ENCODE results near the gene PHF21B.

Gene PHF21B

DNA sequence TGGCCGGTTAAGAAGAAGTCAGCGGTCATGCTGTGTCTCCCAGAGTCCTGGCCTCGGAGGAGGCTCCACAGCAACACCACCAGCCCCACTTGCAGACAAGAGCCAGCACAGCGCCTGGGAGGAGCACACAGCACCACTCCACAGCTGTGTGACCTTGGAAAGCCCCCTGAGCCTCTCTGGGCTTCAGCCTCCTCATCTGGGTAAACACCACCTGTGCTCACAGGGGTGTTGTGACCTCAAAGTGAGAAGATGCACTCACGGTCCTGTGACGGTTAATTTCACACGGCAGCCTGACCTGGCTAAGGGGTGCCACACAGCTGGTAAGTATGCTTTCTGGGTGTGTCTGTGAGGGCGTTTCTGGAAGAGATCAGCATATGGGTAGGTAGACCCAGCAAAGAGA, 54.7 kb downstream of the PHF21B start:
- no peak for DNase-seq

DNA sequence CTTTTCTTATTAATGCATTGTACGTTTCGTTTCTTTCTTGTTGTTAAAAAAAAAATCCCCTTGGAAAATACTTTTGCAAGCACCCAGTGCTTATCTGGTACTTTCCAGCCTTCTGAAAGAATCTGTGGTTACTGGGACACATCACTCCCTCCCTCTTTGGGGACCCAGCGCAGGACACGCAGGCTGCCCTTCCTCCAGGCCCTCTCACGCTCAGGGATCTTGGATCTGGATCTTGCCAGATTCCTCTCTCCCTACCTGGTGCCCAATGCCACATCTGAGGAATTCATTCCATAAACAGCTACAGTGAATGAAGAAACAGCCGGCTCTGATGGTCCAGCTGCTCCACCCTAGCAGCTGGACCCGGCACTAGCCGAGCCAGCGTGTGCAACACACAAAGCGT, 55.7 kb downstream of the PHF21B start:
- no peak for DNase-seq

DNA sequence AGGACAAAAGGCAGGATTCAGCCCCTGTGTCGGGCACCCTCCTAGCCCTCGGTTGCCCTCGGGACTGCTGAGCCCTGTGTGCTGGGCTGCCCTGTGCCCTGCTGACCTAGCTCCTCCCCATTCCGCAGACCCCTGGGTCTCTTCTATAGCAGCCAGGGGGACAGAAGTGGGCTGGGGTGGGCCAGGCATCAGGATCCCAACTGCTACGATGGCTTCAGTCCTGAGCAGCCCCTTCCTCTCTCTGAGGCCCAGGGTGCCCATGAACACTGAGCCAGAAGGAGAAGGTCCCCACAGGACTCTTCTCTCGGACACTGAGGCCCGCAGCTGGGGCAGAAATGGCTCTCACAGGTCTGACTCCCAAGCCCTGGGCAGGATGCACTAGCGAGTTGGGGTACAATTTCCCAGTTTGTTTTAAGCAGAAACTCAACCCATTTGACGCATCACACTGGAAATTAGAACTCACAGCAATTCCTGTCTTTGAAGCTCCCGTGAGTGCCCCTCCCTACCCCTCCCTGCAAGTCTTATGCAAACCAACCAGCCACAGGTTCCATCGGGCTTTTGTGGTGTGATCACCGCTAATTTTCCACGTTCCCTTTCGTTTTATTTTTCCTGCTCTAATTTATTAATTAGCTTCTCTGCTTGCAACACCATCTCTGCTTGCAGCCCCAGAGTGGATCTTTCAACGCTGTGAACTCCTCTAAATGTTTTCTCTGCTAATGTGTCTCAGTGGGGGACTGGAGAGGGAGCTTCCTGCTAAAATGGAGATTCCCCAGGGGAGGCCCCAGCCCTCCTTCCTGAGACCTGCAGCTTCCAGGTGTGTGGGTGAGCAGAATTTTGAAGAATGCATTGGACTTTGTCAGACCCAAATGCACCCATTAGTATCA, 56.7 kb downstream of the PHF21B start:
- no peak for DNase-seq

DNA sequence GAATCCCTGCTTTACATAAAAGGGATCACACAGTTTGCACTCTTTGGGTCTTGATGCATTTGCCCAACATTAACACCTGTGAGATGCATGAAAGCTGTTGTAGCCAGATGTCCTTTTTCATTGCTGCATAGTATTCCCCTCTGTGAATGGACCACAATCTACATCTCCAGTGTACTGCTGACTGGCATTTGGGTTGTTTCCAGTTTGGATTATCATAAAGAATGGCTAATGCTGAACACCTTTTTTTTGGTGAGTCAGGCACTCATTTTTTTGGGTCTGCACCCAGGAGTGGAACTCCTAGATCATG, 58.3 kb downstream of the PHF21B start:
- DNase-seq = no peak

DNA sequence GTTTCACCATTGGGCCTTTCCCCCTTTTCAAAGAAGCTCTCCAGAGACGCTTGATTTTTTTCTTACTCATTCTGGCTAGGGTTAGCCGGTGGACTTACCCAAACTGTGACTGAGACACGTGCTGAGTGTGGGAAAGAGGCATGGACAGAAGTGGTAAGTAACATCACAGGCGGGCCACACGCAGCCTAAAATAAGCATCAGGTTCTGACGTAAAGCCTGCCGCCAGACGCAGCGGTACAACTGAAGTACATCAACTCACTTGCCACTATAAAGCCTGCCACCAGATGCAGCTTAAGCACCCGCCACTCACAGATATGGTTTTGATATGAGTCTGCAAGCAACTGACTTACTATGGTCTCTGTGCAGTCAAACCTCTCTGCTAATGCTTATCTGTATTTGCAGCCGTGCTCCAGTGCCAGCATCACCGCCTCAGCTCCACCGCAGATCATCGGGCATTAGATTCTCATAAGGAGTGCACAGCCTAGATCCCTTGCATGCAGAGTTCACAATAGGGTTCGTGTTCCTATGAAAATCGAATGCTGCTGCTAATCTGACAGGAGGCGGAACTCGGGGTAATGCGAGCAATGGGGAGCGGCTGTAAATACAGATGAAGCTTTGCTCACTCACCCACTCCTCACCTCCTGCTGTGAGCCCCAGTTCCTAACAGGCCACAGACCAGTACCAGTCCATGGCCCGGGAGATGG, 58.8 kb downstream of the PHF21B start:
- DNase-seq = no peak

DNA sequence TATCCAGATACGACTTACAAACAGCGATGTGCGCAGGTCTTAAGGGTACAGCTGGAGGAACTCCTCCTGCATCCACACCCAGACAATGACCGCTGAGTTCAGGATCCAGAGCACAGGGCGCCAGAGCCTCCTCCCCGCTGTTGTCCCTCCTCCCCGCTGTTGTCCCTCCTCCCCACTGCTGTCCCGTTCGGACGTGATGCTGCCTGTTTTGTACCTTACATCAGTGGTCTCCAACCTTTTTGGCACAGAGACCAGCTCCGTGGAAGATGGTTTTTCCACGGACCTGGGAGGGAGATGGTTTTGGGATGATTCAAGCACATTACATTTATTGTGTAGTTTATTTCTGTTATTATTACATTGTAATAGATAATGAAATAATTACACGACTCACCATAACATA, 62.0 kb downstream of the PHF21B start:
- no peak for DNase-seq

DNA sequence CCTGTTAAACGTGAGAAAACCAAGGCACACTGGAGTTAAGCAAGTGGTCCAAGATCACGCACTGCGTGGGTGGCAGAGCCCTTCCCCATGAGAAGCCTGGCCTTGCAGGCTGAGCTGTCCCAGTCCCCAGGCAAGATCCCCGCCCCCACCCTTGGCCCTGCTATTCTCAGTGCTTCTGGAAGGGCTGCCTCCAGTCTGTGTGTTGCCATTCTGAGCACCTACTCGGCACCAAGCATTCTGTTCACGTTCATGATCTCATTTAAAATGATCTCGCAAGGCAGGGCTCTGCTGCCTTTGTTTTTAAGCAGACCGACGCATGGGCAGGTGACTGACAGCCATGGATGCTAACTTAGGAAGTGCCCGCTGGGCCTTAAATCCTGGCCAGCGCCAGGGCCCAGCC, 62.8 kb downstream of the PHF21B start:
- no peak for DNase-seq

DNA sequence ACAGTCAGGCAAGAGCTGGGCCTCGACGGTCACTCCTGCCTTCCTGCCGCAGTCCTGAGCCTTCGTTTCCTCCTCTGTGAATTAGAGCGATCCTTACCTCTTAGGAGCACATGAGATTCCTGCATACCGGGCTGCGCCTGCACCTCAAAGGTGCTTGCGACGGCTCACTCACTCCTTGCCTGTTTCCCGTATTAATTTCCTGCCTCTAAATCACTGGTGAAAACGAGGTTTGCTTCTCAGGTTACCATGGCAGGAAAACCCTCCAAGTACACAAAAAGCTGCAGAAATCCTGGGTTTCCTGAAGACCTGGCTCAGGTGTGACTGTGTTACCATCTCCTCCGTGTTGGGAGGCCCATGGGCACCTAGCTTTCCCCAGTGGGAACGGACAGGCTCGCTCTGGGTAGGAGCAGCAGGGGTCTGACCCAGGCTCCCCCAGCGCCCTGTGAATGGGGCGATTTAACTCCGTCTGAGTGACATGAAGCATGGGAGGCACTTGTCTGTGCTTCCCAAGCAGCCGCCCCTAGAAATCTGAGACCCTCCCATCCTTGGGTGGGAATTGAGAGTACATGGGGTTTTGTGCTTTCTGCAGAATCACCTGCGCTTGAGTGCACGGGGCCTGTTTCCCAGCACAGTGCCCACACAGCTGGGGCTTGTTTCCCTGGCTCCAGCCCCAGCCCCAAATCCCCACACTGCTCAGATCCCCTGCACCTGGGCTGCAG, 64.8 kb downstream of the PHF21B start:
- no peak for DNase-seq

DNA sequence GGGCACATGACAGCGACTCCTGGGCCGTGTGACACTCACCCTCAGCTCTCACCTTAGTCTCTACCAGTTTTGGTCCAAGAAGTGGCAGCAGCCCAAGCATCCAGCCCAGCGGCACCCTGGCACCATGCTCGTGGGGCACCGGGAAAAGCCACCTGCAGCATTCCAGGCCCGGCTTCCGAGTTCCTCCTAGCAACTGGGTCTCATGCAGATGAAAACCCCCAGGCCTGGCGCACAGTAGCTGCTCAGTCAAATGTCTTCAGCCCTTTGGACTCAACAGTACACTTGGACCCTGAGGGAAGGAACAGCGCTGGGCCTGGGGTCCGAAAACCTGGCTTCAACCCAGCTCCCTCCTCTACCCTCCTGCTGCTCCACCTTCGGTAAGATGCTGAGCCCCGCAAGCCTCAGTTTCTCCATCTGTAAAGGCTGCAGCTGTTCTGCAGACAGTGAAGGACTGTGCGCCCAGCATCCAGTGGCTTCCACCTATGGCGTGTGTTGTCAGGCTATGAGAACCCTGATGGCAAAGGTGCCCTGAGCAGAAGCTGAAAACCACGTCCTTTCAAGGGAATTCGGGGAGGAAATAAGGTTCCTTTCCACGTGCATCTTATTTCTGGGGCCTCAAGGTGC, 66.0 kb downstream of the PHF21B start:
- no peak for DNase-seq

DNA sequence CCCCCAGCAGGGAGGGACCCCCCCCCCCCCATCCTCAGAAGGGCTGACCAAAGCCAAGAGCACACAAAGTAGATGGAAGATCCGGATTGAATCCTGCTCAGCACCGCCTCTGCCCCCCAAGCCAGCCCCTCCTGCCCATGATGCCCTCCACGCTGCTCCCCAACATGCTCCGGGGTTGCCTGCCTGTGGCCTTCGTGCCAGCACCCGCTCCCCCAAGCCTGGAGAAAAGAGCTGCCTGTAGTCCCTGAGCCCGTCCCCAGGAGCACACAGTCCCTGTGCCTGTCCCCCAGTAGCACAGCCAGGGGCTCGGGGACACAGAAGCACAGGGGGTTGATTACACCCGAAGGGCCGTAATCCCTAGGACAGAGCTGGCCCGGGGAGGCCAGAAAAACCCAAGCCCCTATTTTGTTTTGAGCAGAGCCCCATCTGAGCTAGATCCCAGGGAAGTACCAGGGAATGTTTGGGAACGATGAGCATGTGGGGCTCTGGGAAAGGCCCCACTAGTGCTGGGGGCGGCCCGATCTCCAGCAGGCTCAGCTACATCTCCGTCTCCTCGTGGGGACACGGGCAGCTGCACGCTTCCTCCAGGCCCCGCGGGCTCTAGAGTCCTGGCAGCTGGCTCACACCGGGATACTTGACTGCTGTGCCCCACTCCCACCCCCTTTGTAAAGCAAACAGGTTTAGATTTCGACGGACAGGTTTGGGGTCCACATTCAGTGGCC, 66.7 kb downstream of the PHF21B start:
- DNase-seq = no peak

DNA sequence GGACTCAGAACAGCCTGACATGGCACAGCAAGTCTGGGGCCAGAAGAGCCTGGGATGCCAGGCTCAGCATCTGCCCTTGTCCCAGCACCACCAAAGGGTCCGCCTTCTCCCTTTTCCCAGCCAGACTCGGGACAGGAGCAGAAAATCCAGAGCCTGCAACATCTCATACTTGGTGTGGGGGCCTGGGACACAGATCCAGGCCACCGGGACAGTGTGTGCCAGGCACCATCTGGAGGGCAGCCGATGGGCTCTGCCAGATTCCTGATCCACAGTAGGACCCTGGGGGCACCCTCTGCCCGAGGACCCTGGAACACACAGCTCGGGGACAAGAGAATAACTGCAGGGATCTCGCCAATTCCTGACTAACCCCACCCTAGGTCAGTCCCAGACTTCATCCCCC, 67.7 kb downstream of the PHF21B start:
- no peak for DNase-seq

DNA sequence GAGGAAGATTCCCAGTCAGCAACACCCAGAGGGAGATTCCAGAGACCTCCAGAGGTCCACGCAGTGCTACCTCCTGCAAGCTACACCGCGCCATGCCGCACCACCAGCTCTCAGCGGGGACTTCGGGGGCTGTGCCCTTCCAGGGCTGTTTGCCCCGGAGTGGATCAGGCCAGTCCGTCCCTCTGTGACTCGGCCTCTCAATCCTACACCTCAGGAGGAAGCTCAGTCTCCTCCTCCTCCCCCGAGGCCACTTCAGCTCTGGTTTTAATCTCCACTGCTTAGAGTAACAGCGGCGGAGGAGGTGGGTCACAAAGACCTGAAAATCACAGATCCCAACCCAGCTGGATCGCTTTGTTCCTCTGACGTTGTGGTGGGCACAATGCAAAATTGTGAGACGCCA, 68.6 kb downstream of the PHF21B start:
- DNase-seq = no peak

DNA sequence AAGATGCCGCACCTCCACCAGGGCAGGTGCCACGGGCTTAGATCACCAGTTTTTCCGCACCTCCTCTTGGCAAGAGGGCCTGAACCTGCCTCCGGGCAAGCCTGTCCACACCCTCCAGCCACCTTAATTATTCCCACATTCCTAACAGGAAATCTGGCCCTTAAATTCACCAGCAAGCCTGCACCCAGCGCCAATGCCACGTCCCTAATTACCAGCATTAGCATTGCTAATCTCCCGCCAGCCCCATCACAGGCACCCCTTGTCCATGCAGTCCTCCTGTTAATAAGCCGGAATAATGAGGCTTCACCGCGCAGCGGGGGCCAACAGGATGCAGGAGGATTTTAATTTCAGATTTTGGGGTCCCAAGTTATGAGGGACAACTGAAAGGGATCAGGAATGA, 69.7 kb downstream of the PHF21B start:
- no peak for DNase-seq

DNA sequence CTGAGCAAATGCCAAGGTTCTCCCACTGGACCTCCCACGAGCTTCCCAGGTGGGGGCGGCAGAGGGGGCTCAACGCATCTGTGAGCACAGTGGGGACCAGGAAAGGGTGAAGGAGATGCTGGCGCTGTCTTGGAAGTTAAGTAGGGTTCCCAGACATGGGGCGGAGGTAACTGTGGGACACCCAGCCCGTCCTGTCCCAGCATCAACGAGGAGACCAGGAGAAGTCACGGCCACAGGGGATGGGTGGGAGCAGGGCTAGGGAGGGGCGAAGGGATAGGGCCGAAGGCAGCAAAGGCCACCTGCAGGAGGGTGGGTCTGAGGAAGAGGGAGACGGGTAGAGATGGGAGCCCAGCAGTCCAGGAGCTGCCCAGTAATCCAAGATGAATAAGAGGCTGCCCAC, 70.4 kb downstream of the PHF21B start:
- no peak for DNase-seq

DNA sequence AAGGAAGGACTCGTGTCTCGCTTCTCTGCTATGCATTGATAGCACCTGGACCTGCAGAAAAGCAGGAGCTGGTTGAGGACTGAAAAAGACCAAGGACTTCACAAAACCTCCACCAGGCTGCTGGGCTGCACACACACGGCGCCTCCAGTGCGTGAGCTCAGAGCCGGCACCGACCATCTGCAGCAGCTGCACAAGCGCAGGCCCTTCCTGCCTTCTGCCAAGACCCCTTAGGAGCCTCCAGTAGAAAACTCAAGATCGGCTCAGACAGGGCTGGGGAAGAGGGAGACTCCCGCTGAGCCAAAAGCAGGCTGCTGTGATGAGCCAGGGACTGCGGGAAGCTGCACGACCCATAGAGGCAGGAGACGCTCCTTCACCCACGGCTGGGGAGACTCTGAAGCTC, 70.9 kb downstream of the PHF21B start:
- no peak for DNase-seq

DNA sequence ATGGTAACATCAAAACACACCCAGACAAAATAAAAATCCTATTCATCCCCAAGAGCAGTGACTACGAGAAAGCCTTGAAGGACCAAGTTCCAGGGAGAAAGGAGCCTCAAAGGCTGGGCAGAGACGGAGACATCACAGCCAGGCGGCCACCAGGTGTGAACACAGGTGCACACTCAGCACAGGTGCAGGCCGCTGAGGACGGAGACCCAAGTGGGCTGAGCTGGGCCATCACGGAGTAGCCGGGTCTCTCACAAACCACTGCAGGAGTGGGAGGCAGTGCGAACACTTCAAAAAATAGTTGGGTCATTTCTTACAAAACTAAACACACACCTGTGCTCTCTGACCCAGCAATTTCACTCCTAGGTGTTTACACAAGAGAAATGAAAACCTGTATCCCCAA, 72.6 kb downstream of the PHF21B start:
- no peak for DNase-seq

DNA sequence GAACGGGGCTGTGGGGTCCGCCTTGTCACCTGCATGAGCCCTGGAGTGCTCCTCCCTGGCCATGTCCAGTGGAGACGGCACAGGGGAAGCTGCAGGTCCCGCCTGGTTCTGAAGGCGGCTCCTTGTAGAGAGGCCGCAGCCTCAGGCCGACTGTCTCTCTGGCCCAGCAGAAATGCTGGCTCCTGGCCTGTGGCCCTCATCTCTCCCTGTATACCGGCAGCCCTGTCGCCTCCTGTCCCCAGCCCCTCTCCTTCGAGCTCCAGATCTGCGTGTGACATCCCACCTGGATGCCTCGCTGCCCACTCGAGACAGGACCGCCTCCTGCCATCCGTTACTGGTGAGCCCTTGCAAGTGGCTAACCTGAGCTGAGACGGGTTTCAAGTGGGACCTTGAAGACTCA, 73.6 kb downstream of the PHF21B start:
- no peak for DNase-seq

DNA sequence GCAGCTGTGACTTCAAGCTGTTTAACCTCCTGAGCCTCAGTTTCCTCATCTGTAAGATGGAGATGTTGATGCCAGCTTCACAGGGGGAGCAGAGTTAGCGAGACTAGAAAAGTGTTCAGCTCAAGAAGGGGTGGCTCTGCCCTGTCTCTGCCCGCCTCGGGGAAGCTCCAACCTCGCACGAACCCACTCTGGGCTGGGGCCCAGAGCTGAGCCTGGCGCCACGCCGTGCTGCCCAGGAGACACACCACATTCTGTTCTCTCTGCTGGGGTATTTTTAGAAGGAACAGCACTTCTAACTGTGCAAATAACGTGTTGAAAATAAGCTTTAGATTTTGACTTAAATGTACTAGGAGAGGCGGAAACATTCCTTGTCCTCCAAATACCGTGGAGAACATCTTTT, 74.1 kb downstream of the PHF21B start:
- DNase-seq = no peak

DNA sequence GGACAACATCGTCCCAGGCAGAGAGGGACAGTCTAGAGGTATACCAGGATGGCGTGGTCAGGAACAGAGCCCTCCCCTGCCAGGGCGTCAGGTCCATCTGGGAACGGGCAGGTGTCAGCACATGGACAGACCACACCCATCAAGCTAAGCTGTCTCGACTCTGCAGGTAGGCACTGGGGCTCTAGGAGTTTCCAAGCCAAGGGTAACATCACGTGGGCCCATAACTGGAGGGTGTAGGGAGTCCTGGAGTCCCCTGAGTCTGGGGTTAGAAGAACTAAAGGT, 75.4 kb downstream of the PHF21B start:
- DNase-seq = no peak

DNA sequence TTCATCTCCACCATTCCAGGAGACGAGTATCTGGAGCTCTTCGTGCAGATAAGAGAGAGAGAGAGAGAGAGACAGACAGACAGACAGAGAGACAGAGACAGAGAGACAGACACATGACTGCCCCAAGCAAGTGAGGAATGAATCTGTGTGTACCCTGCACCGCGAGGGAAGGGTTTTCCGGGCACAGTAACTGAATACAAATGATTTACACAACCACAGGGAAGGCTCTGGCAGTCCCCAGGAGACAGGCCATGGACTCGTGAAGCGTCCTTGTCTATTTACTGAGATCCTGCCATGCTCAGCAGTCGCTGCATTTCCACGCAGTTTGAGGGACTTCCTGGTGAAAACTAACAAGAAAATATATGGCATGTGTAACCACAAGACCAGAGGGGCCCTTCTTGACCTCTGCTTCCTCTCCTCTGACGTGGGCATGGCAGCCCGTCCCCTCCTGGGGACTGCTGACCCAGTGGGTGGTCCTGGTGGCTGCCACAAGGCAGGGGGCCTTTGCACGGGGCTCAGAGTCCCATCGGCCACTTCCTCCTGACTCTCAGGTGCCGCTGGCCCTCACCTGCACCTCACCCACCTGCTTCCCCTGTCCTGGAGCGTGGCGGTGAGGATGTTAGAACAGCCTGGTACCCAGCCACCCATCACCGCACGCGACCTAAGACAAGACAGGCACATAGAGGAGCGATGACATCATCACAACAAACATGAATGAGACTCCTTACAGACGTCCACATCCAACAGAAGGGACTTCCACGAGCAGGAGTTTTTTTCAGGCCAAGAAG, 75.9 kb downstream of the PHF21B start:
- DNase-seq = no peak

DNA sequence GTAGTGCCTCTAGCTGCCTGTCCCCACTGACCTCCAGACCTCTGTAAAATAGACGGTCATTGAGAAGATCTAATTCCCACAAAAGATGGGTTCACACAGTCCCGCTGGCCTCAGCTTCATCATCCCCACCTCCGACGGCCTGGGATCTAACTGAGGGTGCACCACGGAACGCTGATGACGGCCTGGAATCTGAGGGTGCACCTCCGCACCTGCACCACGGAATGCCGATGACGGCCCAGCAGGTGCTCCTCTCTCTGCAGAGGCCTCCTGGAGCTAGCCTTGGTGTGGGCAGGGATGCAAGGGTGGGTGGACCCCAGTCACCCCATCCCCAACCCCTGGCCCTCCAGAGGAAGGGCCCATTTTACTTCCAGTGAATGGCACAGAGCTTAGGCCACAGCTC, 77.3 kb downstream of the PHF21B start:
- no peak for DNase-seq

DNA sequence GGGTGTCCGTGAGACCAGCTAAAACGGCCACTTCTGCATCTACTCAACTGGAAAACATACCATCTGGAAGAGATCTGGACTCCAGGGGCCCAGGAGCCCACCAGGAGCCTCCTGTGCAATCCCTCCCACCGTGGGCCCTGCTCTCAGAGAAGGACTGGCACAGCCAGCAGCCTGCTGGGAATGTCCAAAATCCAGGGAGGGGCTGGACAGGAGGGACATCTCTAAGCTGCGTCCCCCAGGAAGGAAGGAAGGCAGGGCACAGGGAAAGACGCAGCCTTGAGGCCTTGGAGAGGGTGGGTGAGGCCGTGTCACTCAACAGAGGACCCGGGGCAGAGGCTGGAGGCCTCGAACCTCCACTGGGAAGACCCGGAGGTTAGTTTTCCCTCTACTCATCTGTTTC, 78.0 kb downstream of the PHF21B start:
- no peak for DNase-seq
